Uterus (tissue), 2 donors: ENCODE measurements around the gene MAP1S.

Experiments
- POLR2A ChIP-seq, 2 donors: fragments of 450-650 bp; IDR thresholded peaks; one replicate each; pipeline ENCODE4 v1.6.1; 2016; ENCODE audit warnings: antibody characterized with exemption in 2 of 2, mild to moderate bottlenecking in 1 of 2, moderate library complexity in 1 of 2
- TF ChIP-seq, protein P1 (sequence below), 4 experiments: fragments of 200-600 bp in 2 of 4; fragments of 450-650 bp in 2 of 4; sonication (generic) in 2 of 4; IDR thresholded peaks; one replicate each; pipeline ENCODE4 v1.5.1; 2016 to 2019; ENCODE audit warnings: antibody characterized with exemption in 4 of 4, mild to moderate bottlenecking in 2 of 4, moderate library complexity in 1 of 4

- TF ChIP-seq, protein P1, sequence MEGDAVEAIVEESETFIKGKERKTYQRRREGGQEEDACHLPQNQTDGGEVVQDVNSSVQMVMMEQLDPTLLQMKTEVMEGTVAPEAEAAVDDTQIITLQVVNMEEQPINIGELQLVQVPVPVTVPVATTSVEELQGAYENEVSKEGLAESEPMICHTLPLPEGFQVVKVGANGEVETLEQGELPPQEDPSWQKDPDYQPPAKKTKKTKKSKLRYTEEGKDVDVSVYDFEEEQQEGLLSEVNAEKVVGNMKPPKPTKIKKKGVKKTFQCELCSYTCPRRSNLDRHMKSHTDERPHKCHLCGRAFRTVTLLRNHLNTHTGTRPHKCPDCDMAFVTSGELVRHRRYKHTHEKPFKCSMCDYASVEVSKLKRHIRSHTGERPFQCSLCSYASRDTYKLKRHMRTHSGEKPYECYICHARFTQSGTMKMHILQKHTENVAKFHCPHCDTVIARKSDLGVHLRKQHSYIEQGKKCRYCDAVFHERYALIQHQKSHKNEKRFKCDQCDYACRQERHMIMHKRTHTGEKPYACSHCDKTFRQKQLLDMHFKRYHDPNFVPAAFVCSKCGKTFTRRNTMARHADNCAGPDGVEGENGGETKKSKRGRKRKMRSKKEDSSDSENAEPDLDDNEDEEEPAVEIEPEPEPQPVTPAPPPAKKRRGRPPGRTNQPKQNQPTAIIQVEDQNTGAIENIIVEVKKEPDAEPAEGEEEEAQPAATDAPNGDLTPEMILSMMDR (IDR thresholded peaks at IDR 0.05), result no peak
- TF ChIP-seq POLR2A (IDR thresholded peaks at IDR 0.05), result no peak
Measured at GRCh38 chr19:17737690-17738153, 18.4 kb downstream of the MAP1S start.
